ENCODE measurements around the gene DLGAP4. TPM values are rescaled to one million over a fixed set of nuclear protein-coding genes. Genes with fewer than 3 reads are reported as not detected.

DLGAP4 gene
- total and polyA plus RNA-seq, 12 donors: 34.0 to 74.4 (median 55.6) TPM

DNA sequence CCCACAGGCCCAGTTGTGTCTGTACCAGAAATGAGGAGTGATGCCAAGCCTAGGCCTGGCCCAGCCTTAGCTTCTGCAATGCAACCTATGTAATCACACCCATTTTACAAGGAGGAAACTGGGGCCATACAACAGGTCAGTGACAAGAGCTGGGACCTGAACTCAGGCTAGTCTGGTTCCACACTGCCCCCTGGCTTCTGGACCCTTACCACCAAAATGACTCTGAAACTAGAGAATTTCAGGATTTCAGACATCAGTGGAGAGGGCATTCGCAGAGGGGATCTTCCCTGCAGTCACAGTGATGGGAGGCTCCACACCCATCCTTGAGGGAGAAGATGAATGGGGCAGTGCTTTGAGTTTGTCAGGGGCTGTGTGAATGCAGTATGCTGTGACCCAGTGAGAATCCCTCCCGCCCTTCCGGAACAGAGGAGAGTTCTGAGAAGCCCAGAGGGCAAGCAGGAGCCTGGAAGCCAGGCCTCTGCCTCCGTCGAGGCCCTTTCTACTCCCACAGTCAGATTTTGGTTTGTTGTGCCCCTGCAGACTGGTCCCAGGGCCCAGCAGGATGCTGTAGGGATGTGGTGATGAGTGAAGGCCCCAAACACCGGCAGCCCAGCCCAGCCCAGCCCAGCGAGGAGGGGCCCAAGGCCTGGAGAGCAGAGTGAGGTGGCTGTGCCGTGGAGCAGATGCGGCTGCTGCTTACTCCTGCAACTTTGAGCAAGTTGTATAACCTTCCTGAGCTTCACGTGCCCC lies 187.1 kb downstream of the DLGAP4 start:
- Histone ChIP-seq H3K4me1 (peaks cover 21 to 100% (median 67%) of the 10 kb centered on the region in 9 donors), H3K27me3 (no peaks in the 10 kb centered on the region), H3K4me3 (no peak overlapping the region), H3K27ac (peak overlapping the region in 8 of 10 donors; percentile 16 to 84 (median 50)), H3K36me3 (peaks cover 0 to 40% (median 16%) of the 10 kb centered on the region in 9 donors), H3K9me3 (no peaks in the 10 kb centered on the region)
- DNase-seq: no peak
- 60 to 61% methylated on average over 10 of the region's 10 CpGs for WGBS, 2 donors
- intact Hi-C loops (cut with DNase I): no loop called here
- TF ChIP-seq, protein P1, sequence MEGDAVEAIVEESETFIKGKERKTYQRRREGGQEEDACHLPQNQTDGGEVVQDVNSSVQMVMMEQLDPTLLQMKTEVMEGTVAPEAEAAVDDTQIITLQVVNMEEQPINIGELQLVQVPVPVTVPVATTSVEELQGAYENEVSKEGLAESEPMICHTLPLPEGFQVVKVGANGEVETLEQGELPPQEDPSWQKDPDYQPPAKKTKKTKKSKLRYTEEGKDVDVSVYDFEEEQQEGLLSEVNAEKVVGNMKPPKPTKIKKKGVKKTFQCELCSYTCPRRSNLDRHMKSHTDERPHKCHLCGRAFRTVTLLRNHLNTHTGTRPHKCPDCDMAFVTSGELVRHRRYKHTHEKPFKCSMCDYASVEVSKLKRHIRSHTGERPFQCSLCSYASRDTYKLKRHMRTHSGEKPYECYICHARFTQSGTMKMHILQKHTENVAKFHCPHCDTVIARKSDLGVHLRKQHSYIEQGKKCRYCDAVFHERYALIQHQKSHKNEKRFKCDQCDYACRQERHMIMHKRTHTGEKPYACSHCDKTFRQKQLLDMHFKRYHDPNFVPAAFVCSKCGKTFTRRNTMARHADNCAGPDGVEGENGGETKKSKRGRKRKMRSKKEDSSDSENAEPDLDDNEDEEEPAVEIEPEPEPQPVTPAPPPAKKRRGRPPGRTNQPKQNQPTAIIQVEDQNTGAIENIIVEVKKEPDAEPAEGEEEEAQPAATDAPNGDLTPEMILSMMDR (IDR thresholded peaks at IDR 0.05): peak in 7 of 9 donors; percentile 11 to 52 (median 42)
- ATAC-seq: peak; percentile 3 to 30 (median 22)

DNA sequence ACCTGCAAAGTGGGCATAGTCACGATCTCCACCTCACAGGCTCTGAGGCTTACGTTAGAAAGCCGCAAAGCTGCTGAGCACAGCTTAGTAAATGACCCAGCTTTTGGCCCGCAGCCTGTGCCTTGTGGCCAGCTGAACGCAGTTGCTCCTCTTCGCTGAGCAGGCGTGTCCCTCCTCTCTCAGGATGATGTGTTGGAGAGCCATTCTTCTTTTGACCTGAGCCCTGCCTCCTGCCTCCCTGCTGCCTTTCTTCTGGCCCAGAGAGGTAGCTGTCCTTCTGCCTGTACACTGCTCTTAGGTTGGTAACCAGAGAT lies 187.6 kb downstream of the DLGAP4 start:
- DNase-seq (peak; percentile 66 to 73), ATAC-seq (peak; percentile 18 to 57 (median 44))
- TF ChIP-seq, protein P1 (IDR thresholded peaks at IDR 0.05): no peak
- H3K4me1 ChIP-seq: peaks cover 25 to 100% (median 67%) of the 10 kb centered on the region in 9 donors
- no peaks in the 10 kb centered on the region for H3K9me3 ChIP-seq
- H3K4me3 ChIP-seq: no peak overlapping the region
- WGBS, 2 donors: 20 to 35% methylated on average over 7 of the region's 7 CpGs
- peak overlapping the region in 7 of 10 donors; percentile 16 to 70 (median 34) for H3K27ac ChIP-seq
- intact Hi-C loops (cut with DNase I): no loop called here
- H3K27me3 ChIP-seq: no peaks in the 10 kb centered on the region
- peaks cover 0 to 45% (median 19%) of the 10 kb centered on the region in 9 donors for H3K36me3 ChIP-seq

DNA sequence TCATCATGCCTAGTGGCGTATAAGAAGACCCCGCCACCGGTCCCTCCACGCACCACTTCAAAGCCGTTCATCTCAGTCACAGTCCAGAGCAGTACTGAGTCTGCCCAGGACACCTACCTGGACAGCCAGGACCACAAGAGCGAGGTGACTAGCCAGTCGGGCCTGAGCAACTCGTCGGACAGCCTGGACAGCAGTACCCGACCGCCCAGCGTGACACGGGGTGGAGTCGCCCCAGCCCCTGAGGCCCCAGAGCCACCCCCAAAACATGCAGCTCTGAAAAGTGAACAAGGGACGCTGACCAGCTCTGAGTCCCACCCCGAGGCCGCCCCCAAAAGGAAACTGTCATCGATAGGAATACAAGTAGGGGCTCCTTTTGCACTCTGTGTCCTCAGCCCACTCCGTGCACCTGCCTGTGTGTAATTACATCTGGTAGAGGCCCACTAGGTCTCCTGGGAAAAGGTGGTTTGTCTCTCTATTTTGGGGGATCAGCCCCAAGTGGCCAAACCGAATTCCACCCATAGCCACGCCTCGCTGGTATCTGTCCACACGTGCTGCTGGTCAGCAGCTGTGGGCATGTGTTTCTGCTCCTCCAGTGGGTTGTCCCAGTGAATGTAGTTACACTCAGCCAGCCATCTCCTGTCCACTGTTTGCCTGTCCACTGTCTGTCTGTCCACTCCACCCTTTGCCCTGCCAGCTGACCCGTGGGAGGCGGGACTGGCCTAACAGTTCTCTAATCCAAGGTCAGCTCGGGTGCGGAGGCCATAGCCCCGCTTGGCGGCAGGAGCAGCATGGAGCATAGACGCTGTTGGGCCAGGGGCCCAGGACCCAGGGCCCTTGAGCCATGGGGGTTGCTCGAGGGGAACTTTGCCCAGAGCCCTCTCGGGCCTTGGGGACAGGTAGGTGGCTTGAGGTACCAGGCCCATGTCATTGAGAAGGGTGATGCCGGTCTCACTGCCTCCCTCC lies 190.8 kb downstream of the DLGAP4 start:
- H3K9me3 ChIP-seq: no peaks in the 10 kb centered on the region
- 91 to 92% methylated on average over 33 of the region's 33 CpGs for WGBS, 2 donors
- DNase-seq: no peak
- peaks cover 25 to 78% (median 52%) of the 10 kb centered on the region in 9 donors for H3K4me1 ChIP-seq
- peak overlapping the region in 8 of 10 donors; percentile 66 to 88 (median 76) for H3K27ac ChIP-seq
- H3K27me3 ChIP-seq: no peaks in the 10 kb centered on the region
- intact Hi-C loops (cut with DNase I): loop anchor here in 2 of 10 donors (5.0 kb wide), 1 partner anchor 45 kb away; the partner anchor contains the start of gene MYL9 (in 2 of the 2)
- peaks cover 0 to 77% (median 35%) of the 10 kb centered on the region in 9 donors for H3K36me3 ChIP-seq
- ATAC-seq: no peak
- no peak overlapping the region for H3K4me3 ChIP-seq
- TF ChIP-seq, protein P1 (IDR thresholded peaks at IDR 0.05): no peak

DNA sequence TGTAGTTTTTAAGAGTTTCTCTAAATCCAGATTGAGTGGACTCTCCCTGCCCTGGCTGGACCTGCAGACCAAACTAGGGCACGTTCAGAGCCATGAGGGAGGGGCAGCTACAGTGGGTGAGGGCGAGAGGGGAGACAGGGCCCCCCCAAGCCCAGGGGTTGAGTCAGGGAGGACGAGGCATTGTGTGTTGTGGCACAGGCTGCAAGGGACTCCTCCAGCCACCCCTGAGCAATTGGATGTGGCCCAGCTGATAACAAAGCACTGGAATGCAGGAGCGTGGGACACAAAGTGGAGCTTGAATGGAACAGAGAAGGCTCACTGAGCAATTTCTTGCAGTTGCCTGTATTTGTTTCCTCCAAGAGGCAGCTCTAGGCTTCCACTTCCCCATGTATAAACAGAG lies 191.7 kb downstream of the DLGAP4 start:
- WGBS, 2 donors: 28 to 33% methylated on average over 4 of the region's 4 CpGs
- H3K27ac ChIP-seq: peak overlapping the region; percentile 56 to 88 (median 73)

More for the DNA sequence above, 191.7 kb downstream of the DLGAP4 start:
- H3K4me3 ChIP-seq: no peak overlapping the region
- TF ChIP-seq, protein P1 (IDR thresholded peaks at IDR 0.05): no peak
- H3K27me3 ChIP-seq: no peaks in the 10 kb centered on the region
- DNase-seq: peak; percentile 40 to 55
- peaks cover 0 to 86% (median 35%) of the 10 kb centered on the region in 9 donors for H3K36me3 ChIP-seq
- H3K4me1 ChIP-seq: peaks cover 16 to 70% (median 43%) of the 10 kb centered on the region in 9 donors
- ATAC-seq: peak; percentile 47 to 80 (median 66)
- intact Hi-C loops (cut with DNase I): loop anchor here in 4 of 10 donors (2.0 to 5.0 kb wide), 3 partner anchors 35 to 44 kb away; partner anchors contain the start of gene MYL9 (in 3 of the 4)
- no peaks in the 10 kb centered on the region for H3K9me3 ChIP-seq

All from heart right ventricle (tissue), 16 donors.